ENCODE results near the gene MAP1B. TPM values are rescaled to one million over a fixed set of nuclear protein-coding genes. Genes with fewer than 3 reads are reported as not detected.

The MAP1B gene
- polyA plus RNA-seq, 3 donors = 0.02 TPM; not detected in 2

- no peaks in the 10 kb centered on the region for H3K36me3 ChIP-seq (replicated peaks in 1 of 2; ENCODE audit: control insufficient read depth in 1 of 2, insufficient read depth in 2 of 2, low read length in 2 of 2)
- Mint-ChIP-seq H3K4me3 (no peak overlapping the region), H3K27me3 (ENCODE audit: low read depth in 3 of 3) (peaks cover 6 to 12% (median 8%) of the 10 kb centered on the region in 3 donors), H3K9me3 (peaks cover 0 to 1% (median 0%) of the 10 kb centered on the region in 7 donors), H3K36me3 (no peaks in the 10 kb centered on the region), H3K4me1 (no peaks in the 10 kb centered on the region), H3K27ac (no peak overlapping the region)
- H3K4me3 ChIP-seq (replicated peaks in 1 of 3; ENCODE audit: low read depth in 2 of 3, low read length in 3 of 3) = no peak overlapping the region
- peaks cover 0 to 1% of the 10 kb centered on the region in 2 donors for H3K27me3 ChIP-seq (ENCODE audit: control insufficient read depth in 2 of 2, insufficient read depth in 2 of 2, low read length in 2 of 2)
- no peak for TF ChIP-seq CTCF (IDR thresholded peaks at IDR 0.05)
- H3K9ac ChIP-seq (ENCODE audit: insufficient read depth, low read length, poor library complexity, severe bottlenecking) = no peak overlapping the region
- H3K9me3 ChIP-seq (replicated peaks in 1 of 2; ENCODE audit: control insufficient read depth in 1 of 2, insufficient read depth in 1 of 2, low read length in 2 of 2) = no peaks in the 10 kb centered on the region
- no peaks in the 10 kb centered on the region for H3K79me2 ChIP-seq (ENCODE audit: insufficient read depth, low read length)
- no peaks in the 10 kb centered on the region for H3K4me1 ChIP-seq (ENCODE audit: control insufficient read depth in 1 of 2, insufficient read depth in 2 of 2, low read length in 2 of 2)
- intact Hi-C loops (cut with micrococcal nuclease) = no loop called here
- no peaks in the 10 kb centered on the region for H4K20me1 ChIP-seq (ENCODE audit: insufficient read depth, low read length)
- no CpG with 5 or more reads among the region's 3 CpGs for WGBS (ENCODE audit: insufficient coverage)
- H3K27ac ChIP-seq (ENCODE audit: low read depth in 1 of 2, low read length in 2 of 2) = no peak overlapping the region
- DNase-seq = no peak
- no peak overlapping the region for H2AFZ ChIP-seq (ENCODE audit: insufficient read depth, low read depth, low read length, poor library complexity, severe bottlenecking)
- H3K4me2 ChIP-seq (replicated peaks; ENCODE audit: extremely low read depth, low read length, poor library complexity, severe bottlenecking) = no peak overlapping the region
Observed at GRCh38 chr5:72159501-72159911, 52.2 kb downstream of the MAP1B start.

DNA sequence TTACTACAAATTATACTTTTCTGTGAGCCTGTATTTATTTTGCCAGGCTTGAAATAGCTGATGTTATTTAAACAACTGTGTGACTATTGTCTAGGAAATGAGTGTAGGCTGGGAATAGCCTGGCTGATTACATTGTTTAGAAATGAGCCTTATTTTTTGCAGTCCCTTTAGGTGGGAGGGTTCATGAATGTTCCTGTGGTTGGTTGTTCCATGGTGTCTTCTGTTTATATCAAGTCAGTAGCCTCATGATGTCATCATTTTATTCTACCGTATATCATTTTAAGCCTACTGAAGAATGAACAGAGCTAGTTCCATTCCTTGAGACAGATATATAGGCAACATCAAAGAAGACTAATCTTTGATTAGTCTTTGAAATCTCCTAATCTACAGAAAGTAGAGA lies 53.1 kb downstream of the MAP1B start:
- Histone ChIP-seq H3K9ac (ENCODE audit: insufficient read depth, low read length, poor library complexity, severe bottlenecking) (no peak overlapping the region), H3K9me3 (replicated peaks in 1 of 2; ENCODE audit: control insufficient read depth in 1 of 2, insufficient read depth in 1 of 2, low read length in 2 of 2) (no peaks in the 10 kb centered on the region), H4K20me1 (ENCODE audit: insufficient read depth, low read length) (no peaks in the 10 kb centered on the region), H3K4me2 (replicated peaks; ENCODE audit: extremely low read depth, low read length, poor library complexity, severe bottlenecking) (no peak overlapping the region), H2AFZ (ENCODE audit: insufficient read depth, low read depth, low read length, poor library complexity, severe bottlenecking) (no peak overlapping the region), H3K36me3 (replicated peaks in 1 of 2; ENCODE audit: control insufficient read depth in 1 of 2, insufficient read depth in 2 of 2, low read length in 2 of 2) (no peaks in the 10 kb centered on the region), H3K4me3 (replicated peaks in 1 of 3; ENCODE audit: low read depth in 2 of 3, low read length in 3 of 3) (no peak overlapping the region), H3K4me1 (ENCODE audit: control insufficient read depth in 1 of 2, insufficient read depth in 2 of 2, low read length in 2 of 2) (no peaks in the 10 kb centered on the region), H3K27ac (ENCODE audit: low read depth in 1 of 2, low read length in 2 of 2) (no peak overlapping the region), H3K27me3 (ENCODE audit: control insufficient read depth in 2 of 2, insufficient read depth in 2 of 2, low read length in 2 of 2) (no peaks in the 10 kb centered on the region), H3K79me2 (ENCODE audit: insufficient read depth, low read length) (no peaks in the 10 kb centered on the region)
- H3K4me1 Mint-ChIP-seq = no peaks in the 10 kb centered on the region
- no peak overlapping the region for H3K4me3 Mint-ChIP-seq
- peaks cover 0 to 1% (median 0%) of the 10 kb centered on the region in 7 donors for H3K9me3 Mint-ChIP-seq
- no CpG with 5 or more reads among the region's 1 CpG for WGBS (ENCODE audit: insufficient coverage)
- peaks cover 6 to 14% (median 8%) of the 10 kb centered on the region in 3 donors for H3K27me3 Mint-ChIP-seq (ENCODE audit: low read depth in 3 of 3)
- TF ChIP-seq CTCF (IDR thresholded peaks at IDR 0.05) = no peak
- H3K27ac Mint-ChIP-seq = no peak overlapping the region
- no peaks in the 10 kb centered on the region for H3K36me3 Mint-ChIP-seq
- intact Hi-C loops (cut with micrococcal nuclease) = no loop called here
- no peak for DNase-seq
